CD4-positive, alpha-beta T cell treated with Interleukin-15 for 4 hours (primary cell): ENCODE measurements around the gene AFG1L.

Experiments used
- DNase-seq: peaks from one replicate; pipeline ENCODE4 v3.0.0-alpha.2; 2020; ENCODE audit warnings: low spot score

AFG1L gene

GRCh38 chr6:108454356-108454755, 159.5 kb downstream of the AFG1L start:
- DNase-seq: no peak

GRCh38 chr6:108455688-108456087, 160.8 kb downstream of the AFG1L start:
- DNase-seq: no peak

- DNase-seq: no peak
These were observed 168.9 kb downstream of the AFG1L start for GRCh38 chr6:108463784-108464183.

- no peak for DNase-seq
These were observed 169.7 kb downstream of the AFG1L start for GRCh38 chr6:108464418-108465097.

GRCh38 chr6:108465098-108465495, 170.2 kb downstream of the AFG1L start:
- DNase-seq: no peak

GRCh38 chr6:108468346-108468745, 173.5 kb downstream of the AFG1L start:
- DNase-seq: no peak

GRCh38 chr6:108469316-108469715, 174.5 kb downstream of the AFG1L start:
- DNase-seq: no peak

- no peak for DNase-seq
These were observed 178.3 kb downstream of the AFG1L start for GRCh38 chr6:108473197-108473596.

GRCh38 chr6:108476376-108476775, 181.5 kb downstream of the AFG1L start:
- no peak for DNase-seq

GRCh38 chr6:108476847-108477430, 182.1 kb downstream of the AFG1L start:
- DNase-seq: no peak

GRCh38 chr6:108482559-108482958, 187.7 kb downstream of the AFG1L start:
- DNase-seq: no peak

- DNase-seq: no peak
These were observed 189.2 kb downstream of the AFG1L start for GRCh38 chr6:108484016-108484415.

GRCh38 chr6:108489699-108490098, 194.8 kb downstream of the AFG1L start:
- no peak for DNase-seq

- peak; percentile 15 for DNase-seq
These were observed 197.4 kb downstream of the AFG1L start for GRCh38 chr6:108492131-108492766.

- DNase-seq: no peak
These were observed 199.6 kb downstream of the AFG1L start for GRCh38 chr6:108494434-108494833.

- no peak for DNase-seq
These were observed 203.0 kb downstream of the AFG1L start for GRCh38 chr6:108497883-108498282.

- no peak for DNase-seq
These were observed 206.7 kb downstream of the AFG1L start for GRCh38 chr6:108501559-108501958.

- no peak for DNase-seq
These were observed 208.0 kb downstream of the AFG1L start for GRCh38 chr6:108502832-108503231.

GRCh38 chr6:108507316-108507715, 212.5 kb downstream of the AFG1L start:
- DNase-seq: no peak

GRCh38 chr6:108510461-108511319, 215.8 kb downstream of the AFG1L start:
- no peak for DNase-seq

- peak; percentile 10 for DNase-seq
These were observed 224.1 kb downstream of the AFG1L start for GRCh38 chr6:108518714-108519576.
